HepG2 (cell line): ENCODE results near the gene IL18RAP. TPM values are rescaled to one million over a fixed set of nuclear protein-coding genes. Genes with fewer than 3 reads are reported as not detected.

Experiments
- ATAC-seq: fragments of 200-7000 bp; cut with Tn5 transposase; 3 replicates; pipeline ENCODE4 v1.9.1; 2020; ENCODE audit warnings: mild to moderate bottlenecking, moderate library complexity
- BruUV-seq: library from RNA; stranded (reverse); fragments of 400-500 nt; replicated peaks from 2 replicates; lab custom pipeline; 2021; lab: Mats Ljungman, UMichigan
- CTCF ChIA-PET: fragments of 300-600 bp; formaldehyde crosslinking; extraction: SDS; loops from one replicate; lab custom pipeline; 2021; ENCODE audit warnings: low total read pairs, inconsistent platforms, low intra/inter-chr PET ratio; lab: Yijun Ruan, JAX
- POLR2A ChIA-PET: fragments of 350-600 bp; sonication (Branson Sonifier 250); formaldehyde crosslinking; loops from one replicate; lab custom pipeline; 2020; ENCODE audit warnings: antibody characterized with exemption, inconsistent platforms; lab: Yijun Ruan, JAX
- DNase-seq: peaks from one replicate; pipeline ENCODE4 v3.0.0-alpha.2; 2015; ENCODE audit warnings: low spot score
- FAIRE-seq: peaks from 3 replicates; lab custom pipeline; 2011; peaks lifted over from hg19 to GRCh38; lab: Jason Lieb, UNC
- H2AFZ ChIP-seq: one replicate; pipeline ENCODE4 v1.6.1; 2011; ENCODE audit warnings: low read length, inconsistent platforms
- H3K27ac ChIP-seq: fragments of 300-600 bp; 3 replicates; pipeline ENCODE4 v1.8.0; 2011; ENCODE audit warnings: mixed run types, mild to moderate bottlenecking, mixed read lengths, low read length, inconsistent platforms; ENCODE audit not compliant: insufficient read depth; ENCODE audit errors: extremely low read length
- H3K27me3 ChIP-seq, 2 experiments: fragments of 200-600 bp in 1 of 2; 2 replicates in 1 of 2; 3 replicates in 1 of 2; pipeline versions ENCODE4 v1.6.0 to v1.8.0; 2011; ENCODE audit warnings: low read length in 2 of 2, mild to moderate bottlenecking in 2 of 2, moderate library complexity in 2 of 2, inconsistent platforms in 1 of 2; ENCODE audit not compliant: insufficient read depth in 2 of 2, control insufficient read depth in 1 of 2
- H3K36me3 ChIP-seq, 2 experiments: fragments of 200-600 bp in 1 of 2; replicated peaks in 1 of 2; 2 replicates in 1 of 2; 3 replicates in 1 of 2; pipeline versions ENCODE4 v1.5.1 to v1.8.0; 2011; ENCODE audit warnings: low read length in 2 of 2, inconsistent platforms in 1 of 2; ENCODE audit not compliant: insufficient read depth in 2 of 2, control insufficient read depth in 1 of 2
- H3K4me1 ChIP-seq: 2 replicates; pipeline ENCODE4 v1.5.1; 2012; ENCODE audit warnings: low read length, inconsistent platforms; ENCODE audit not compliant: insufficient read depth
- H3K4me2 ChIP-seq: 2 replicates; pipeline ENCODE4 v1.6.0; 2011; ENCODE audit warnings: low read depth, low read length, inconsistent platforms
- H3K4me3 ChIP-seq, 3 experiments: fragments of 200-600 bp in 1 of 3; sonication (generic), shearing (Covaris generic) in 1 of 3; replicated peaks in 1 of 3; 2 replicates each; pipeline ENCODE4 v1.5.1; 2011 to 2016; ENCODE audit warnings: low read length in 3 of 3, inconsistent platforms in 2 of 3, low read depth in 2 of 3, mild to moderate bottlenecking in 2 of 3, control low read depth in 1 of 3, mixed read lengths in 1 of 3; ENCODE audit not compliant: insufficient read depth in 1 of 3
- H3K79me2 ChIP-seq: one replicate; pipeline ENCODE4 v1.6.1; 2011; ENCODE audit warnings: low read length, inconsistent platforms; ENCODE audit not compliant: insufficient read depth
- H3K9ac ChIP-seq: 2 replicates; pipeline ENCODE4 v1.6.0; 2011; ENCODE audit warnings: mild to moderate bottlenecking, low read depth, low read length, inconsistent platforms; ENCODE audit not compliant: insufficient read depth
- H3K9me3 ChIP-seq: 2 replicates; pipeline ENCODE4 v1.5.1; 2012; ENCODE audit warnings: mild to moderate bottlenecking, low read length
- H4K20me1 ChIP-seq: 2 replicates; pipeline ENCODE4 v1.6.0; 2011; ENCODE audit warnings: inconsistent platforms, mild to moderate bottlenecking, low read length, moderate library complexity; ENCODE audit not compliant: insufficient read depth
- CHCHD3 ChIP-seq: sonication (generic); formaldehyde crosslinking; IDR thresholded peaks from 2 replicates; pipeline ENCODE4 v1.8.0; 2022; ENCODE audit warnings: mild to moderate bottlenecking, missing genetic modification reagents, moderate library complexity
- CTCF ChIP-seq: sonication (generic); formaldehyde crosslinking; IDR thresholded peaks from 2 replicates; pipeline ENCODE4 v1.5.0; 2020; ENCODE audit warnings: mild to moderate bottlenecking, missing genetic modification reagents, moderate library complexity
- FOXP4 ChIP-seq: sonication (generic); formaldehyde crosslinking; IDR thresholded peaks from 2 replicates; pipeline ENCODE4 v1.4.0; 2020; ENCODE audit warnings: missing genetic modification reagents
- SMC3 ChIP-seq: IDR thresholded peaks from 2 replicates; pipeline ENCODE4 v1.6.1; 2011; ENCODE audit warnings: low read length, improper control_type of control experiment
- STAG1 ChIP-seq: sonication (generic); formaldehyde crosslinking; IDR thresholded peaks from 2 replicates; pipeline ENCODE4 v1.4.0; 2020; ENCODE audit warnings: missing genetic modification reagents
- XRCC5 ChIP-seq: fragments of 200-400 bp; formaldehyde crosslinking; optimal IDR thresholded peaks from 2 replicates; pipeline ENCODE3; 2017; ENCODE audit warnings: mild to moderate bottlenecking, low read length
- ZNF580 ChIP-seq: IDR thresholded peaks from 2 replicates; pipeline ENCODE4 v1.6.1; 2016; ENCODE audit warnings: low read depth, borderline replicate concordance
- WGBS: methylation state at CpG from one replicate; pipeline ENCODE4 v1.1.6; 2017; ENCODE audit warnings: low lambda C conversion rate; 5-methylcytosine and 5-hydroxymethylcytosine counted together
- in situ Hi-C: cut with HindIII; loops from 2 replicates; pipeline ENCODE4 v1.10.0; 2017; ENCODE audit warnings: low pct_unique_long_range_greater_than_20kb; ENCODE audit not compliant: extremely low pct_ligation_motif_present
- intact Hi-C: fragments of 100-400 bp; cut with micrococcal nuclease; formaldehyde crosslinking; loops from one replicate; pipeline ENCODE4 v1.10.0; 2022; ENCODE audit not compliant: unreplicated experiment
- polyA plus RNA-seq, 8 experiments: library from polyadenylated mRNA; depleted of rRNA in 3 of 8; stranded (reverse) in 7 of 8; unstranded in 1 of 8; fragments of >200 nt; fragmentation: Illumina TruSeq in 4 of 8; extraction: Trizol in 4 of 8; gene quantifications; 2 replicates each; pipeline versions ENCODE4 v1.2.1 to v1.2.3, GENCODE V29; 2011 to 2016; ENCODE audit warnings: low read depth in 4 of 8, missing spikeins in 1 of 8, mixed read lengths in 1 of 8; ENCODE audit not compliant: insufficient read depth in 1 of 8
- total RNA-seq, 5 experiments: library from RNA; depleted of rRNA; stranded (reverse); fragments of >200 nt; fragmentation: Illumina TruSeq; extraction: Trizol; gene quantifications; 2 replicates each; pipeline ENCODE4 v1.2.3, GENCODE V29; 2016; ENCODE audit warnings: low read depth in 1 of 5

IL18RAP gene
- total and polyA plus RNA-seq, 2 of the 13 experiments (the other 11 are each of a cell fraction or from before 2014, with no cell fraction given), result 0.05 TPM; not detected in 1

- no peak within 1 kb of the TSS for H3K27ac ChIP-seq
- H3K4me2 ChIP-seq, result no peak within 1 kb of the TSS
- no peak within 1 kb of the TSS for H3K9ac ChIP-seq
- no peaks in the 10 kb centered on the region for H4K20me1 ChIP-seq
- POLR2A ChIA-PET, result no interaction called here
- TF ChIP-seq STAG1 (CRISPR knock-in tag), result peak; percentile 67
- peak; percentile 76 for TF ChIP-seq SMC3
- TF ChIP-seq XRCC5, result peak; percentile 37
- no peak for TF ChIP-seq FOXP4 (CRISPR knock-in tag)
- TF ChIP-seq ZNF580 (CRISPR knock-in tag), result no peak
- TF ChIP-seq CTCF, result peak; percentile 83
- no peak for TF ChIP-seq CHCHD3
- TF ChIP-seq, all 625 proteins: peak for 4
- no peak within 1 kb of the TSS for H3K4me3 ChIP-seq
- peak; percentile 52 for DNase-seq
- peak; percentile 97 for FAIRE-seq
- no peaks in the 10 kb centered on the region for H3K4me1 ChIP-seq
- no peaks in the 10 kb centered on the region for H3K9me3 ChIP-seq
- peak; percentile 77 for ATAC-seq
- no TSS peak for BruUV-seq
- no peaks in the 10 kb centered on the region for H3K79me2 ChIP-seq
- 0% methylated on average over 3 of the region's 3 CpGs for WGBS
- CTCF ChIA-PET, result interaction anchor here (1.0 to 1.2 kb wide), 3 partner anchors 140 to 231 kb away, joined by 3 to 16 read pairs (median 7); no protein-coding TSS in a partner anchor
- no peaks in the 10 kb centered on the region; a peak in 1 of 5 replicates for H3K27me3 ChIP-seq
- in situ Hi-C loops, result loop anchor here (5.0 kb wide), 1 partner anchor 144 kb away; the partner anchor contains the start of gene SLC9A2
- H3K36me3 ChIP-seq, result no peaks in the 10 kb centered on the region
- no peak within 1 kb of the TSS for H2AFZ ChIP-seq
- intact Hi-C loops, result loop anchor here (1.0 kb wide), 2 partner anchors 143 to 230 kb away; no protein-coding TSS in a partner anchor
These were observed 50.1 kb downstream of the IL18RAP start, which contains the start of gene SLC9A4 for GRCh38 chr2:102473020-102473419. SLC9A4 (plus strand) TSS chr2:102473226; CDS start chr2:102473760, 534 bp downstream.
